OCI-LY1 (cell line): ENCODE measurements around the gene PAPOLB.

ENCODE experiments used
- H2AFZ ChIP-seq: fragments of 200-600 bp; sonication (generic), shearing (Covaris generic); 2 replicates; pipeline ENCODE4 v1.6.0; 2014; ENCODE audit warnings: antibody characterized with exemption, mild to moderate bottlenecking, low read length
- H3F3A ChIP-seq: fragments of 200-600 bp; sonication (generic), shearing (Covaris generic); 2 replicates; pipeline ENCODE4 v1.6.0; 2014; ENCODE audit warnings: mild to moderate bottlenecking, antibody characterized with exemption, low read length, moderate library complexity; ENCODE audit not compliant: insufficient read depth
- H3K27ac ChIP-seq: fragments of 200-600 bp; sonication (generic); 2 replicates; pipeline ENCODE4 v1.5.1; 2014; ENCODE audit warnings: low read length, mixed run types, mild to moderate bottlenecking, low read depth; ENCODE audit not compliant: poor library complexity, severe bottlenecking
- H3K27me3 ChIP-seq: fragments of 200-600 bp; sonication (generic); 2 replicates; pipeline ENCODE4 v1.6.0; 2014; ENCODE audit warnings: antibody characterized with exemption, mild to moderate bottlenecking, low read length, moderate library complexity; ENCODE audit not compliant: insufficient read depth
- H3K36me3 ChIP-seq: fragments of 200-600 bp; sonication (generic); 2 replicates; pipeline ENCODE4 v1.6.1; 2014; ENCODE audit warnings: mild to moderate bottlenecking, antibody characterized with exemption, low read length, moderate library complexity, mixed read lengths; ENCODE audit not compliant: insufficient read depth
- H3K4me1 ChIP-seq: fragments of 200-600 bp; sonication (generic); 2 replicates; pipeline ENCODE4 v1.5.1; 2014; ENCODE audit warnings: mild to moderate bottlenecking, low read length, moderate library complexity; ENCODE audit not compliant: insufficient read depth, severe bottlenecking
- H3K4me2 ChIP-seq: fragments of 200-600 bp; sonication (generic), shearing (Covaris generic); 2 replicates; pipeline ENCODE4 v1.6.1; 2014; ENCODE audit warnings: low read length
- H3K4me3 ChIP-seq: fragments of 200-600 bp; sonication (generic); 2 replicates; pipeline ENCODE4 v1.5.1; 2014; ENCODE audit warnings: low read length, low read depth, mild to moderate bottlenecking, mixed read lengths; ENCODE audit not compliant: poor library complexity, severe bottlenecking
- H3K79me2 ChIP-seq: fragments of 200-600 bp; shearing (Covaris generic); 2 replicates; pipeline ENCODE4 v1.6.1; 2016; ENCODE audit warnings: mixed run types, low read length, mixed read lengths; ENCODE audit not compliant: insufficient read depth
- H3K9ac ChIP-seq: fragments of 200-600 bp; sonication (generic), shearing (Covaris generic); 2 replicates; pipeline ENCODE4 v1.6.1; 2014; ENCODE audit warnings: mild to moderate bottlenecking, low read length, mixed read lengths
- H3K9me2 ChIP-seq: fragments of 200-600 bp; sonication (generic), shearing (Covaris generic); 2 replicates; pipeline ENCODE4 v1.6.1; 2014; ENCODE audit warnings: low read depth, mild to moderate bottlenecking, low read length, mixed read lengths
- H3K9me3 ChIP-seq: fragments of 200-600 bp; shearing (Covaris generic); 2 replicates; pipeline ENCODE4 v1.6.1; 2014; ENCODE audit warnings: low read length, mixed read lengths
- H4K20me1 ChIP-seq: fragments of 200-600 bp; sonication (generic), shearing (Covaris generic); 2 replicates; pipeline ENCODE4 v1.6.0; 2016; ENCODE audit warnings: mild to moderate bottlenecking, low read length; ENCODE audit not compliant: insufficient read depth
- CTCF ChIP-seq: fragments of 200-600 bp; sonication (generic), shearing (Covaris generic); IDR thresholded peaks from 2 replicates; pipeline ENCODE4 v1.5.1; 2017; ENCODE audit warnings: mild to moderate bottlenecking, antibody characterized with exemption, low read length, moderate library complexity, mixed read lengths
- EZH2 ChIP-seq: fragments of 200-600 bp; sonication (generic), shearing (Covaris generic); IDR thresholded peaks from 2 replicates; pipeline ENCODE4 v1.8.0; 2017; ENCODE audit warnings: borderline replicate concordance, mixed run types, mild to moderate bottlenecking, antibody characterized with exemption, low read length, moderate library complexity, mixed read lengths

PAPOLB gene

GRCh38 chr7:4836206-4836661 lies 25.6 kb downstream of the PAPOLB start:
- H3K9me2 ChIP-seq, result no peaks in the 10 kb centered on the region
- H4K20me1 ChIP-seq, result no peaks in the 10 kb centered on the region
- H3K9me3 ChIP-seq, result no peaks in the 10 kb centered on the region
- no peaks in the 10 kb centered on the region for H3K36me3 ChIP-seq
- H2AFZ ChIP-seq, result no peak overlapping the region
- H3K4me2 ChIP-seq, result no peak overlapping the region
- TF ChIP-seq EZH2, result no peak
- no peak for TF ChIP-seq CTCF
- no peak overlapping the region for H3K4me3 ChIP-seq
- H3K9ac ChIP-seq, result no peak overlapping the region
- no peaks in the 10 kb centered on the region for H3K79me2 ChIP-seq
- peaks cover 9% of the 10 kb centered on the region for H3K4me1 ChIP-seq
- peaks cover 11% of the 10 kb centered on the region; the same call in 1 of the 2 replicates for H3K27me3 ChIP-seq
- no peaks in the 10 kb centered on the region for H3F3A ChIP-seq
- H3K27ac ChIP-seq, result no peak overlapping the region

GRCh38 chr7:4835398-4836205 lies 26.2 kb downstream of the PAPOLB start:
- Histone ChIP-seq H3K4me2 (no peak overlapping the region), H3K79me2 (no peaks in the 10 kb centered on the region)

GRCh38 chr7:4834601-4835397 lies 27.0 kb downstream of the PAPOLB start:
- Histone ChIP-seq H3K36me3 (no peaks in the 10 kb centered on the region), H3K79me2 (no peaks in the 10 kb centered on the region)
- no peak for TF ChIP-seq EZH2
- TF ChIP-seq CTCF, result no peak

More at GRCh38 chr7:4835398-4836205, 26.2 kb downstream of the PAPOLB start:
- Histone ChIP-seq H3K9me2 (no peaks in the 10 kb centered on the region), H3K4me1 (peaks cover 9% of the 10 kb centered on the region), H3K27ac (no peak overlapping the region), H3K27me3 (peaks cover 11% of the 10 kb centered on the region; the same call in 1 of the 2 replicates), H3K36me3 (no peaks in the 10 kb centered on the region), H3K4me3 (no peak overlapping the region), H2AFZ (no peak overlapping the region), H3K9ac (no peak overlapping the region), H3K9me3 (no peaks in the 10 kb centered on the region), H3F3A (no peaks in the 10 kb centered on the region), H4K20me1 (no peaks in the 10 kb centered on the region)
- TF ChIP-seq CTCF (no peak), EZH2 (no peak)

More at GRCh38 chr7:4834601-4835397, 27.0 kb downstream of the PAPOLB start:
- Histone ChIP-seq H3K27me3 (peaks cover 11% of the 10 kb centered on the region; the same call in 1 of the 2 replicates), H3K4me3 (no peak overlapping the region), H3K9ac (no peak overlapping the region), H3K4me1 (peaks cover 9% of the 10 kb centered on the region), H3K4me2 (no peak overlapping the region), H3K27ac (no peak overlapping the region), H4K20me1 (no peaks in the 10 kb centered on the region), H3K9me2 (no peaks in the 10 kb centered on the region), H2AFZ (no peak overlapping the region), H3K9me3 (no peaks in the 10 kb centered on the region), H3F3A (no peaks in the 10 kb centered on the region)
